ENCODE measurements around the gene PSMG4. TPM values are rescaled to one million over a fixed set of nuclear protein-coding genes. Genes with fewer than 3 reads are reported as not detected.

PSMG4 gene
- total and polyA plus RNA-seq, 2 donors (not counting 3 experiments of a cell fraction or from before 2014, with no cell fraction given), result 31.4 to 46.0 TPM

- dilution Hi-C loops (cut with MboI; ENCODE audit: extremely low pct_ligation_motif_present, low sequenced_read_pairs), result no loop called here
- CTCF ChIA-PET, result interaction anchor here (1.1 kb wide), 1 partner anchor 101 kb away, joined by 4 read pairs; no protein-coding TSS in a partner anchor
- H3K36me3 ChIP-seq (ENCODE audit: control insufficient read depth in 2 of 2, extremely low read depth in 1 of 2, insufficient read depth in 2 of 2, low read length in 2 of 2), result peaks cover 0 to 1% of the 10 kb centered on the region in 2 experiments
These were observed 50.8 kb downstream of the PSMG4 start for GRCh38 chr6:3309391-3310050.

More at GRCh38 chr6:3309391-3310050, 50.8 kb downstream of the PSMG4 start:
- no peak for FAIRE-seq
- no peaks in the 10 kb centered on the region for H3K79me2 ChIP-seq (ENCODE audit: control insufficient read depth, insufficient read depth, low read length)
- H3K4me2 ChIP-seq (ENCODE audit: insufficient read depth, low read length), result no peak overlapping the region
- H2AFZ ChIP-seq (ENCODE audit: low read depth, low read length), result no peak overlapping the region
- POLR2A ChIA-PET, result no interaction called here
- H3K27ac ChIP-seq (ENCODE audit: insufficient read depth, low read depth, low read length), result no peak overlapping the region
- H3K27me3 ChIP-seq (ENCODE audit: control insufficient read depth in 2 of 2, insufficient read depth in 2 of 2, low read length in 2 of 2), result no peaks in the 10 kb centered on the region
- intact Hi-C loops (cut with micrococcal nuclease), result loop anchor here (1.0 kb wide), 1 partner anchor 21 kb away; no protein-coding TSS in a partner anchor
- TF ChIP-seq GATA2 (IDR thresholded peaks at IDR 0.05; ENCODE audit: insufficient read depth, insufficient read length, low read depth, low read length), result no peak
- TF ChIP-seq FOS (IDR thresholded peaks at IDR 0.05; ENCODE audit: borderline replicate concordance, insufficient read depth, low read length), result no peak
- no peak for TF ChIP-seq MYC (IDR thresholded peaks at IDR 0.05; ENCODE audit: low read depth, low read length)
- no peak for TF ChIP-seq MAX (IDR thresholded peaks at IDR 0.05; ENCODE audit: insufficient read depth, insufficient read length)
- TF ChIP-seq POLR2AphosphoS5 (IDR thresholded peaks at IDR 0.05; ENCODE audit: insufficient read depth, low read depth, low read length), result no peak
- no peak for TF ChIP-seq POLR2A (IDR thresholded peaks at IDR 0.05; ENCODE audit: low read depth, low read length)
- no peak for TF ChIP-seq CTCF (IDR thresholded peaks at IDR 0.05; ENCODE audit: extremely low read depth in 1 of 2, insufficient read depth in 1 of 2, low read depth in 1 of 2, low read length in 2 of 2)
- TF ChIP-seq EZH2 (IDR thresholded peaks at IDR 0.05; ENCODE audit: borderline replicate concordance, low read depth, low read length, severe bottlenecking), result no peak
- no peak for TF ChIP-seq JUN (IDR thresholded peaks at IDR 0.05; ENCODE audit: borderline replicate concordance, insufficient read depth, insufficient read length, low read depth)
- H4K20me1 ChIP-seq (replicated peaks; ENCODE audit: control insufficient read depth, extremely low read depth, insufficient read depth, low read length), result no peaks in the 10 kb centered on the region
- H3K9ac ChIP-seq (replicated peaks; ENCODE audit: extremely low read depth, insufficient read depth, low read length), result no peak overlapping the region
- DNase-seq (ENCODE audit: low read depth, low spot score), result no peak
- H3K9me3 ChIP-seq (replicated peaks; ENCODE audit: control insufficient read depth, insufficient read depth, low read length), result no peaks in the 10 kb centered on the region
- no peaks in the 10 kb centered on the region for H3K9me1 ChIP-seq (replicated peaks; ENCODE audit: control insufficient read depth, extremely low read depth, insufficient read depth, low read length)
- no peak overlapping the region for H3K4me3 ChIP-seq (replicated peaks in 1 of 3; ENCODE audit: insufficient read depth in 1 of 3, low read depth in 1 of 3, low read length in 3 of 3)
- no peaks in the 10 kb centered on the region for H3K4me1 ChIP-seq (ENCODE audit: control insufficient read depth, extremely low read depth, insufficient read depth, low read length)
- no TSS peak for BruUV-seq (replicated peaks)
